Activated CD8-positive, alpha-beta memory T cell treated with anti-CD3 and anti-CD28 coated beads, Interleukin-2, amount 50 U/mL, for 4 hours (primary cell): ENCODE measurements around the gene SORCS3.

ENCODE experiments used
- DNase-seq: peaks from one replicate; pipeline ENCODE4 v3.0.0-alpha.2; 2020

SORCS3 gene

DNA sequence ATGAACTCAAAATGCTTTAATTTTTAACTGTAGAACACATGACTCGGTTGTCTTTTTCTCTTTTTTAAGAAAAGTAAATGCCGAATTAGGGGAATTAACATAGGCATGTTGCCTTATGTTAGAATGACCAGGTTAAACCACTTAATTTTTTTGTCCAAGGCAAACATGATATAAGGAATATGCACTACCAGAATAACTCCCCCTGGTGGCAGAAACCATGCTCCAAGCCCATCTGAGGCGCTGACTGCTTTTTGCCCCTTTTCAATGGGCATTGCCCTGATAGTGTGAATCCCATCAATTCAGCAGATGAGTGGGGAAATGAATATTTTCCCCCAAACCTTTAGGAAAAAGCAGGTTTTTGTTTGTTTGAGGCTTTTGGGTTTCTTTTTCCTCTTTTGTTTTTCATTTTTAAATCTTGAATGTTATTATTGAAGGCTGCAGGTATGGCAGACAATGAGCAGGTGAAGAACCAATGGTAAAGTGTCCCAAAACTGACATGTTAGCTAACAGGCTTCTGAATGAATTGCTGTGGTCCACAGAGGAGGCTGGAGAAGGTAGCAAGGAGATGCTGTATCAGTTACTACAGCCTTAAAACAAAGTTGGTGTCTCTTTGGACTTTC is 284.3 kb downstream of the SORCS3 start:
- DNase-seq: no peak

DNA sequence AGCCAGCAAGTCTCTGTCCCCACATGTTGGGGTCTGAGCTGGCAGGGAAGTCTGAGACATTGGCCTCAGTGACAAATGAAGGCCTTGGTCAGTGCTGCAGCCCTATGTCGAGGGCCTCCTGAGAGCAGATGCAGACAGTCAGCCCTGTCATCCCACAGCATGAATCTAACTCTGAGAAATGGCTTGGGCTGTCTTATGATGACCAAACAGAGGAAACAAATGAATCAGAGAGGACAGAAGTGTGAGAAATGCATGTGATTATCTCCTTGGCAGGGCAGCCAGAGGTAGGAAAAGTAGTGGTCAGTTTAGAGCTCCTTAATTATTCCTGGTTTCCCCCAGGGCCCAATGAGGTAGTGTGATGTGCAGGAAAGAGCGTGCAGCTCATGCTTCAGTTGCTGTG is 287.6 kb downstream of the SORCS3 start:
- no peak for DNase-seq

GRCh38 chr10:104931612-104932134 is 290.6 kb downstream of the SORCS3 start:
- DNase-seq: no peak

DNA sequence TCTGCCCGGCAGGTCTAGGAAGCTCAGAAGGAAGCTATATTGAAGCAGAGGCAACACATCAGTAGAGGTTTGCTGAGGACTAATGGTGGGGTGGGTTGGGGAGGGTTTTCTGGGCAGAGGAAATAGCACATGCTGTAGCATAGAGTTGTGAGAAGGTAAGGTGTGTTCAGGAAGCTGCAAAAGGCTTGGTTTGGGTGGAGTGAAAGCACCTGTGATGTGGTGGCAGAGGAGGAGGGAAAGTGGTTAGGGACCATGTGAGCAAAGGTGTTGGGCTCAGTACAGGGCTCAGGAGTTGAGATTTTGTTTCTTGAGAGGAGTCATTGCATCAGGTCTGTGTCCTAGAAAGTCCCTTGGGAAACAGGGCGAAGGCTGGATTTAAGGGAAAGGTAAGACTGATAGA is 294.6 kb downstream of the SORCS3 start:
- DNase-seq: no peak

DNA sequence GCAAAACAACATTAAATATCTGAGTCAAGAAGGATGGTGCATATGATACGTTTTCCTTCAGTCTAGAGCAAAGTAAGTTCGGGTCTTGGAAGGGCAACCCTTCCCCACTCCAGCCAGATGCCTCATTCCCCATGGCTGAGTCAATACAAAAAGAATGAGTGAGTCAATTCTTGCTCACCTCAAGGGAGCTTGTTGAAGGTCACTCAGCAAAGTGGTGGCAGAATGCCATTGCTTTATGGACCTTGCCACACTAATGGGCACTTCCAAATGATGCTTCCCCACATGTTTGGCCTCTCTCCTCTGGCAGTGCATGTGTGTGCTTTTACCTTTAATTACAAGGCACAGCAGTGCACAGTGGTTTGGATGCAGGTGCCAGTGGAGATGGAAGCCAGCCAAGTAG is 296.5 kb downstream of the SORCS3 start:
- no peak for DNase-seq

- no peak for DNase-seq
Observed at GRCh38 chr10:104938031-104938430, 296.9 kb downstream of the SORCS3 start.

GRCh38 chr10:104941662-104942061 is 300.6 kb downstream of the SORCS3 start:
- no peak for DNase-seq

GRCh38 chr10:104947314-104947713 is 306.2 kb downstream of the SORCS3 start:
- DNase-seq: no peak

- DNase-seq: no peak
Observed at GRCh38 chr10:104957178-104957841, 316.2 kb downstream of the SORCS3 start.

DNA sequence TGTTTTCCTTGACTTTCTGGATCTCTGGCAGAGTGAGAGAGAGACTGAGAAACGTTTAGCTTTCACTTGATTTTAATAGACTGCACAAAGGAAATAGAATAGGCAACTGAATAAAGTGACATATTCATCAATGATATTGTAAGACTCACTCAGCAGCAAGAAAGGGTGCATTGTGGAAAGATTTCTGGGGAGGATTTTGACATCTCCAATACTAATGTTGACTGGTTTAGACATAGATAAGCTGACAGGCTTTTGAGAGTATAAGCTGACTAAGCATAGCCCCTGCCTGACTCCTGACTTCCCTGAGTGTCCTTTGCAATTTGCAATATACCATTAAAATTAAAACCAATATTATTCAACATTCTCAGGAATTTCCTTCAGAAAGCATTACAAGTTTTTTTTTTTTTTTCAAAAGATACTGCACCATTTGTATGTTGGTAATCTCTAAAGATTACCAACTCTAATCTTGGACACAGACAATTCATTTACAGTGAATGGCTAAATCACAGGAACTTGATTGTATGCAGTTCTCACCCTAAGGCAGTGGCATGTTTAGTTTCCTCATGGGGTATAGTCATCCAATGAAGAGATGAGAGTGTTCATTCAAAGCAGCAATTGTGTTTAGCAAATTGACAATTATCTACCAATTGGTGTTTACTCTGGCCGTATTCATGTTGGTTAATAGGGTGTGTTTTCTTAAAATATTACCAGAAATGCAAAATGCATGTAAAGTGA is 325.6 kb downstream of the SORCS3 start:
- DNase-seq: no peak

DNA sequence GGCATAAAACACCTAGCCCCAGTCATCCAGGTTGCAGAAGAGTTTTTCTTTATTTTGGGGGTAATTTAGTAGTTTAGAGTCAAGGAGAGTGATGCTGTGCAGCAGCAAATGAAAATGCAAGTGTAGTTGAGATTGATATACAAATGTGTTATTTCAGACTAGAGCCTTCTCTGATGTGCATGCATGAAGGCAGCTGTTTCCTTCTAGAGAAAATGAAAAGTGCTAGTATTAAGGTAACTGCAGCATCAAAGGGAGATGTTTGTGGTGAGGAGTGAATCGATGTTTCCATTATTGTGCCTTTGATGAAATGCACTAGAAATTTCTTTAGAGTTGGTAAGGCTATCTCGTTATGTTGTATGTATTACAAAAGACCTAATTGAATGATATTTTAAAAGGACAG is 339.3 kb downstream of the SORCS3 start:
- no peak for DNase-seq

DNA sequence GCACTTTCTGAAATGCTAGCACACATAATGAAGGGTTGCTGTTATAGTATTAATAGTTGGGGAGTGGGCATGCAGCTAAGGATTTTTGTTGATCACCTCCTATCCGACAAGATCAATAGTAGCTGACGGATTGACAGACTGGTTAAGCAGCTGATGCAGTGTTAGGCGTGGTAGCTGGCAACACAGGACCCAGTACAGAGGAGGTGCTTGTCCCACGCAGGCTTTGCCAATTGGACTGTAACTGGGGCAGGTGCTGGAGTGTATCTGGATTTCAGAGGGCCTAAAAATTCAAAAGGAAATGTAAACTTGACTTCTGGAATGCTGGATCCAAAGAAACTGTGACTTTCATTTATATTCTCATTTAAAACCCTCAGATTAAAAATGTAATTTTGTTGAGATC is 340.9 kb downstream of the SORCS3 start:
- DNase-seq: no peak

- DNase-seq: no peak
Observed at GRCh38 chr10:104988686-104989085, 347.6 kb downstream of the SORCS3 start.

- DNase-seq: no peak
Observed at GRCh38 chr10:104989880-104990279, 348.8 kb downstream of the SORCS3 start.

DNA sequence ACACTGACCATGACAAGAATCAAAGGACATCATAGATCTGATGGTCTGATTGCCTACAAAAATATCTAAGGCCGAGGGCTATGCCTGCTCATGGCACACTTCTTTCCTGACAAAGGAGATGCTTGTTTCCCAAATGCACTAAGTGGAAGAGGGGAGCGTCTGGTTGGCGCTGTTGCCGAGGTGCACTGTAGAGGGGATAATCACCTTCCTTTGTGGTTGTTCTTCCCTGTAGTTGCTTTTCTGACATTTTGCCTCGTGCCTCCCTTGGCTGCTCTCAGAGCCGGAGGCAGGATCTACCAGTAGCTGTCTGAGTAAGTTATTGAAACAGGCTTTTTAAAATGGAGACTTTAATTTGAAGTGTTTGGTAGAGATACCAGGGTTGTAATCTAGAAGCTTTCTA is 352.0 kb downstream of the SORCS3 start:
- no peak for DNase-seq

DNA sequence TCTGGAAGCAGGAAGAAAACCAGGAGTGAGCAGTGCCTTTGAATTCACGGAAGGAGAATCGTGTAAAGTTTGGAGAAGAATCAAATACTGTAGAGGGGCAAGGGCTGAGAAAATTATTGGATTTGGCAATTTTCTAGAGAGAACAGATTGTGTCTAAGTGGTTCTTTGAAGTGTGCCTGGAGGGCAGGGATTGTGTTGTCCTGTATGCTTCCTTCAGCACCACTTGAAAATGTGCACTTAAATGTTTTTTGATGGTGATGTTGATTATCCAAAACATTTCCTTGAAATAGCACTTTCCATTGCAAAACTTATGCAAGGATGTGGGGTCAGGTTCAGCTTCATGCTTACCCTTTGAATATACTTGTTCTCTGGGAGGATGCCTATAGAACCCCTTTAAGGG is 360.2 kb downstream of the SORCS3 start:
- no peak for DNase-seq

DNA sequence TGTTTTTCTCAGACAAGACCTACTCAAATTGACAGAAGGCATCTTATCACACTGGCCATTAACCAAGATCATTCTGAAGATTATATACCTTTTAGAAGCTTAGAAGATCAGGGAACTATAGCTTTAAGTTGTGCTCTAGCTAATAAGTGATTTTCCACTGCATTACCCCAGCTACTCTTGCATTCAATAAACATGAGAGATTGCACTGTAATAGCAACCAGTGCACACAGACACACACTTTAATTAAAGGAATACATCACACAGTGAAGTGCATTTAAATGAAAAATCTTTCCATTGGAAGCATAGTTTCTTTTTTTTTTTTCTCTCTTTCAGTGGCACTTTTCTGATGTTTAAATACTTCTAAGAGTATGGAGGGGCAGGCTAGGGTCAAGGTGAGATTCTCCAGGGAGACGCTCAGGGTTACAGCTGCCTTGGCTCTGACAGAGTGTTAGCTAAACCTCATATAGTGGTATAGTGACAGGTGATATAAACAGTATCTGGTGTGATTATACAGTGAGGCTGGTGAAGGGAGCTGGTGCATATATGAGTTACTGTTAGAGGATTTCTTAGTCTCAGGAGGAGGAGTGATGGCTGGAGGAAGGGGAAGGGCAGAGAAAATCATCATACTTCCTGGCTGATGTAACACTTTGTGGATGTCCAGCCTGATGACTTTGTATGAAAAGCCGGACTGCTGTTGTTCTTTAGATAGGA is 369.5 kb downstream of the SORCS3 start:
- DNase-seq: no peak

DNA sequence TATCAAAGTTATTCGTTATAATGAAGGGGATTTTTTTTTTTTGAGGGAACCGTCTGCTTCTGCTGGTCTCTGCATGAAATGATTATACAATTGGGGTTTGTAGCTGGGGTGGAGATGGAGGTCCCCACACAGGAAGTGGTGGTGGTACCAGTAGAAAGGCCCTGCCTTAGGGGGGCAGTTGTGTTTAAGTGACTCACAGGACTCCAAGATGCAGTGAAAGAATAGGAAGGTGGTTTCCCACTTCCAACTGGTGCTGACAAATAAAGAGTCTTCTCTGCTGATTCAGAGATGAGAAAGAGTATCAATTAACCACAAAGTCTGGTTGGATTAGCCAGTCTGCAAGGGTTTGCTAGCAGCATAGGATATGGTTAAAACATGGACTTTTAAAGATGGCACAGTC is 376.0 kb downstream of the SORCS3 start:
- no peak for DNase-seq

- DNase-seq: no peak
Observed at GRCh38 chr10:105017691-105018090, 376.6 kb downstream of the SORCS3 start.

- no peak for DNase-seq
Observed at GRCh38 chr10:105023211-105024111, 382.4 kb downstream of the SORCS3 start.

GRCh38 chr10:105024184-105024583 is 383.1 kb downstream of the SORCS3 start:
- DNase-seq: no peak

DNA sequence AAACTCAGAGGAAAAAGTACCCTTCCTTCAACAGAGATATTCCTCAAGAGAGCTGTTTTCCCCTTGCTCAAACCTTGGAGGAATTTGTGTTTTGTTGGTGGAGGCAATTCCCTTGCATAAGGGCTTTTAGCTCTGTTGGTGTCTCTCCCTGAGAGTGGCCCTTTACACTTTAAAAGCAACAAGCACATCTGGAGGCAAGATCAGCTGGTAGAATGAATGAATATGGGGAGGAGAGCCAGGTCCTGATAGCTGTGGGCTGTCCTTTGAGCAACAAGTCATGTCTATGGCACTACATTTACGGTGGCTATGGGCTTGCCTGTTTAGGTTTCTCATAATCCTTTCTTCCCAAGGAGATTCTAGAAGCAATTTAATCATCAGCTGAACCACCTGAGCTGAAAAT is 384.0 kb downstream of the SORCS3 start:
- DNase-seq: no peak
